GM18508 (cell line): ENCODE results near the gene FGFRL1.
"Not testable (repeated sequence)": the region's sequence is repeated elsewhere in the genome, so short reads cannot be mapped to it uniquely, and the experiment has no call there.

Experiments used
- ATAC-seq: cut with Tn5 transposase; IDR thresholded peaks from one replicate; pipeline ENCODE4 v1.9.1; 2021; ENCODE audit warnings: moderate number of reproducible peaks; ENCODE audit not compliant: insufficient read depth, unreplicated experiment

Gene FGFRL1

DNA sequence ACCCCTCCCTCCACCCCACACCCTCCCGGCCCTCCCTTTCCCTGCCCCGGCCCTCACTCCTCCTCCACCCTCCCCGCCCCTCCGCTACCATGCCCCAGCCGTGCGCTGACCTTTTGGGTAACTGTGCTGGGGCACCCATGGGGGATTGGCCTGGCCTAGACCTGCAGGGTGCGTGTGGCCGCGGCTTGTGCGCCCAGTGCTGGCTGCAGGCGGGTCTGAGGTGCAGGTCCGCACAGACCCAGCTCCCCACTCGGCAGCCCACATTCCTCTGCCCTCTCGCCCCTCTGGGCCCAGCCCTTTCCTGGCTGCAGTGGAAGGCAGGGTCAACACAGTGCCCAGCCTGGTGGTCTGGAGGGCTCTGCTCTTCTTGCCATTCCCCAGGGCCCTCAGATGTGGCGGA, 24.7 kb downstream of the FGFRL1 start:
- ATAC-seq = no peak

DNA sequence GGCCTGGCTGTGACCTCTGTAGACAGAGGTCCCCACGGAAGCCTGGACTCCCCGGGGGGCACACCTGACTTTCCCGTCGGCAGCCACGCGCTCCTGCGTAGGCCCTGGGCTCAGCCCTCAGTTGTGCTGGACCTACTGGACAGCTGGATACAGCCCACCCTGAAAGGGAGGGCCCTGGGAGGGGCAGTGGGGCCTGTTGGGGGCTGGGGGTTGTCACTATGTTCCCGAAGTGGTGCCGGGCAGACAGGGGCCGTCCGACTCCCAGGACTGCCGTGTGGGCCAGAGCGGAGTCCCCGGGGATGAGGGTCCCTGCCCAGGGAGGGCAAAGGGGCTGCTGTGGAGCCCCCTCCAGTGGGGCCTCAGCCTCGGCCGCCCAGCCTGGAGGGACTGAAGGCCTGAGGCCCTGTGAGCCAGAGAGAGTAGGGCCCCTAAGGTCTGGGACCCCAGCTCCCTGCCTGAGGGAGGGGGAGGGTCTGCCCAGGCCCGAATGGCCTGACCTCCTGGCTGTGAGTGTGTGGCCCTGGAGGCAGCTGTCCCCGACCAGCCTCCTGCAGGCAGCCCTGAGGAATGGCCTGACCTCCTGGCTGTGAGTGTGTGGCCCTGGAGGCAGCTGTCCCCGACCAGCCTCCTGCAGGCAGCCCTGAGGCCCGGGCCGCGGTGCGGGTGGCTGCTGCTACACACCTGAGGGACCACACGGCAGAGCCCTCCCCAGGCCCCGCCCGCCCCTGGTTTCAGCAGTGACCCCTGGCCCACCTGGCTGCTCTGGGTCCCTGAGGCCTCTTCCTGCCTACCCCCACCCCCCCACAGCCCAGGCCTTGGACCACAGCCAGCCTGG, 25.8 kb downstream of the FGFRL1 start:
- ATAC-seq = no peak

DNA sequence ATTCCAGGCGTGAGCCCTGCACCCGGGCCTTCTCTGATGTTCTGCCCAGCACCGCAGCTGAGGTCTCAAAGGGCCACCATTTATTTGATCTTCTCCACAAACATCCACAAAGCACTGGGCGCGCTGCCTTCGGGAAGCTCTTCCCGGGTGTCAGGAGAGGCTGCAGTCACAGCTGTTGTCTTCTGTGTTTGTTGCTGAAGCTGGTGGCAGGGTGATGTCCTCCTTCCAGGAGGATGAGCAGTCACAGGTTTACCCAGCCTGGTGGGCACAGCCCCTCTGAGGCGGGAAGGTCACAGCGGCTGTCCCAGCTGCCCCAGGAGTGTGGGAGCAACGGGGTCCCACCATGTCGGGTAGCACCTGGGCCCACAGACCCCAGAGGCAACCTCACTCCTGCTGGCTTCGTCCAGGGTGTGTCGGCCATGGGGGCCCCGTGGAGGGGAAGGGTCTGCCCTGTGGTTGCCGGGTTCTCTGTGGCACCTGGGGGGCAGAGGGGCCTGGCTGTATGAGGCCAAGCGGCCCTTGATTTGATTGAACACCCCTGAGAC, 27.6 kb downstream of the FGFRL1 start:
- no peak for ATAC-seq

DNA sequence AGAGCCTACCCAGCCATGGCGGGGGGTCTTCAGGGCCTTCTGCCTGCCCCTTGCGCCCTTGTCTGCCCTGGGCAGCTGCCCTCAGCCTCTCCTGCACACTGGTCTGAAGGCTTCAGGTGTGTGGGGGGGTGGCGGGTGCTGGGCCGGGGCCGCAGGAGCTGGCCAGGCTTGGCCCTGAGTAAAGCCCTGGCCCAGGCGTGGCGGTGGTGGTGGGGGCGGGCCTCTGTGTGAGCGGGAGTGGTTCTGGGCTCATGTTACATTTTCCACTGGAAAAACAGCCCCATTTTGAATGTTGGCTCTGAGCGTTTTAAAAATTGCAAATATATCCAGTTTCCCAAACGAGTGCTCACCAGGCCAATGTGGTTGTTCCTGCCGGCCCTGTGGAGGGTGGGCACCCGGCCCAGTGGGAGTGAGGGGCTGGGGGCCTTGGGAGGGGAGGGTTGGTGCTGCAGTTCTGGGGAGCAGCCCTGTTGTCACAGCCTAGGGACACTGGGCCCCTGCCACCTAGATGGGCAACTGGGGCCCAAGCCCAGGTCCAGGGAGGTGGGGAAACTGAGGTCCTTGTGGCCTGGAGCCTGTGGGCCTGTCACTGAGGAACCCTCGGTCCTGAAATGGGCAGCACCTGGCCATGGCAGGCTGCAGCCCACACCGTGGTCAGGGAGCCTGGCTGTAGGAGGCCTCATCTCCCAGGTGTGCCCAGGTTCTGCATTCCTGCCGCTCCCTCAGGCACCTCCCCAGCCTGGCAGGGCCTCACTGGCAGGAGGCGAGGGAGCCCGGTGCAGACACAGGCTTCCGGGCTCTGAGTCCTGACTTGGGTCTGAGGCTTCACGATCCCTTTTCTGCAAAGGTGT, 28.3 kb downstream of the FGFRL1 start:
- no peak for ATAC-seq

DNA sequence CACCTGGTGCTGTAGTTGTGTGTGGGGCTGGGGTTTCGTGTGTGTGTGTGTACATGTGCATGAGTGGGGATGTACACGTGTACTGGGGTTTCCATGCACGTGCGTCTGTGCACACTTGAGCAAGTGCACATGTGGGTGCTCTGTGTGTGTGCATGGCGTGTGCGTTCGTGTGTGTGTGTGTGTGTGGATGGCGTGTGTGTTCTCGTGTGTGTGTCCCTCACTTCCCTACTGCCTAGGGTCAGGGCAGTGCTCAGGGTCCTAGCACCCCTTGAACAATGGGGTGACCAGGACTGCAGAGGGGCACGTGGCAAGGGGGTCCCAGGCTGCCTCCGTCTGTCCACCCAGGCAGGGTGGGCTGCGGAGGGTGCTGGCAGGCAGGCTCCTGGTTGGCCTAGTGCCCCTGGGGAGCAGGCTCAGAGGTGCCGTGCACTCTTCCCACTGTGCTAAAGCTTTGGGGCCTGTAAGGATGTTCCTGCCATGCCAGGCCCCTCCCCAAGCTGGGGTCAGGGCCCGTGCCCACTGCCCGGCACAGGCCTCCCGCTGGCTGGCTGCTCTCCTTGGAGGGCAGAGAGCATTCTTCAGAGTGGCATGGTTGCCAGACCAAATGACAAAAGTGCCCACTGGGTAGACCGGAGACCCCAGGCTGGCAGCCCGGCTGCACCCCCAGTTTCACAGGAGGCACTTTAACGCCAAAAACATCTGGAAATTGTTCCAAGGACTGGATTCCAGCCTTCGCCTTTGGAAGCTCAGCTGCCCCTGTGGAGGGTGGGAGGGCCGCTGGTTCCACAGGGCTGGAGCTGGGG, 29.1 kb downstream of the FGFRL1 start:
- no peak for ATAC-seq

DNA sequence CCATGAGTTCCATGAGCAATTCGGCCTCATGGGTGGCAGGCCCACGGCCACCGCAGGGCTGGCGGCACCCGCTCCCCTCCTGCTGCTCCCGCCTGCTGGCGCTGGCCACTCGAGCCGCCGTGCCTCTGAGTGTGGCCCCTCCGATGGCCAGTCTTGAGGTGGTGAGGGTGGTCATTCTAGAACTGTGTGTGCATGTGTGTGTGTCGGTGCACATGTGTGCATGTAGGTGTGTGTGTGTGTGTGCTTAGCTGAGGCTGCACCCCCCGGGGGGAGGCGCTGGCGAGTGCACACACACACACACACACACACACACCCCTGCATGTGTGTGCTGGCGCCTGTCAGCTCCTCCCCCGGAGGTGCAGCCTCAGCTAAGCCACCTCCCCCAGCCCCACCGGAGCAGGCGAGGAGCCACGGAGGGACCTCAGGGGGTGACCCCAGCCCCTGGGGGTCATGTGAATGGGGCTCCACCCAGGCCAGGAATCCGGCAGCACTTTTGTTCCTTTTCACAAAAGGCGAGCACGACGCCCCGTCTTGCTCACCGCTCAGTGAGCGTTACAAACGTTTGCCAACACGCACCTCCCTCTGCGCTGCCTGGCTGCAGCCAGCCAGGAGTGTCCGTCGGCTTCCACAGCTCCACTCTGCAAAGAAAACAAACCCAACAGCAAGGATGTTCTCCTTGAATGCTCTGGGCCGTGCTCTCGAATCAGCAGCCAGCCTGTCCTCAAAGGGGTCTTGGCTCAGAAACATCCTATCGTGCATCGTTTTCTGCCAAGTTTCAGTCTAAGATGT, 29.9 kb downstream of the FGFRL1 start:
- no peak for ATAC-seq

DNA sequence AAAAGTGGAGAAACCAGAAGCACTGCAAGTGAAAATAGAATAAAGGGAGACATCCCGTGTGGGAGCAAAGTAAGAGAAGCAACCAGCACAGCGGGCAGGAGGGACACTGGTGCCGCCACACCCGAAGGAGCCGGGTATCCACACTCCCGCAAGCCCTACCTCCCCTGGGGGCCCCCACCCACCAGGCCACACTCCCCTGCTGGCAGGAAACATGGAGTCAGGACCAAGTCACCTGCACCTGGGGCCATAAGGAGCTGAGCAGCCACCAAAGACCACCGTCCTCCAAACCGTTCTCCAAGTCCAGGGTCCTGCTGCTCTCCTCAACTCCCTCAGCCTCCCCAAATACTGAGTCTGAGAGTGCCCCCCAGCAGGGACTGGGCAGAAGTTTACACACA, 30.5 kb downstream of the FGFRL1 start:
- no peak for ATAC-seq

DNA sequence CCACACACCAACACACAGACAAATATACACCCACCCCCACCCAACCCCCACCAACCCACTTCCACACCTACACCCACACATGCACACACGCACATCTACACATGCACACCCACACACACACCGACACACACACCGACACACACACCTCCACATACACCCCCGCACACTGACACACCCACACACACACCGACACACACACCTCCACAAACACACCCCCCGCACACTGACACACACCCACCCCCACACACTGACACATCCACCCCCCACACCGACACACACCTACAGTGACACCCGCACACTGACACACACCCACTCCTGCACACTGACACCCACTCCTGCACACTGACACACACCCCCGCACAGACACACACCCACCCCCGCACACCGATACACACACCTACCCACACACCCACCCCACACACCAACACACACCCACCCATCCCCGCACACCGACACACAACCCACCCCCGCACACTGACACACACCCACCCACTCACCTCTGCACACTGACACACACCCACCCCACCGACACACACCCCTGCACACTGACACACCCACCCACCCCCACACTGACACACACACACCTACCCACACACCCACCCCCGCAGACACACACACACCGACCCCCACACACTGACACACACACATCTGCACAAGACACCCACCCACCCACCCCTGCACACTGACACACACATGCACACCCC, 31.1 kb downstream of the FGFRL1 start:
- ATAC-seq = no peak

DNA sequence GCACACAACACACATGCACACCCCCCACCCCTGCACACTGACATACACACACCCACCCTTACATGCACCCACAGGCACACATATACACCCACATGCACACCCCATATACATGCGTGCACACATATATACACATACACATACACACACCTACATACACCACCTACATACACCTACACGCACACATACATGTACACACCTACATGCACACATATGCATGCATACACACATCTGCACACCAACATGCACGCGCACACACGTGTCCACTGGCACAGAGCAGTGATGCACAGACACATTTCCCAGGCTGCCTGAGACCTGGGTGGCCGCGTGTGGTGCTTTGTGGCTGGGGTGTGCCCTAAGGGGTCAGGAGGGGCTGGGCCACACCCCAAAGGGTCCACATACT, 31.7 kb downstream of the FGFRL1 start:
- no peak for ATAC-seq

DNA sequence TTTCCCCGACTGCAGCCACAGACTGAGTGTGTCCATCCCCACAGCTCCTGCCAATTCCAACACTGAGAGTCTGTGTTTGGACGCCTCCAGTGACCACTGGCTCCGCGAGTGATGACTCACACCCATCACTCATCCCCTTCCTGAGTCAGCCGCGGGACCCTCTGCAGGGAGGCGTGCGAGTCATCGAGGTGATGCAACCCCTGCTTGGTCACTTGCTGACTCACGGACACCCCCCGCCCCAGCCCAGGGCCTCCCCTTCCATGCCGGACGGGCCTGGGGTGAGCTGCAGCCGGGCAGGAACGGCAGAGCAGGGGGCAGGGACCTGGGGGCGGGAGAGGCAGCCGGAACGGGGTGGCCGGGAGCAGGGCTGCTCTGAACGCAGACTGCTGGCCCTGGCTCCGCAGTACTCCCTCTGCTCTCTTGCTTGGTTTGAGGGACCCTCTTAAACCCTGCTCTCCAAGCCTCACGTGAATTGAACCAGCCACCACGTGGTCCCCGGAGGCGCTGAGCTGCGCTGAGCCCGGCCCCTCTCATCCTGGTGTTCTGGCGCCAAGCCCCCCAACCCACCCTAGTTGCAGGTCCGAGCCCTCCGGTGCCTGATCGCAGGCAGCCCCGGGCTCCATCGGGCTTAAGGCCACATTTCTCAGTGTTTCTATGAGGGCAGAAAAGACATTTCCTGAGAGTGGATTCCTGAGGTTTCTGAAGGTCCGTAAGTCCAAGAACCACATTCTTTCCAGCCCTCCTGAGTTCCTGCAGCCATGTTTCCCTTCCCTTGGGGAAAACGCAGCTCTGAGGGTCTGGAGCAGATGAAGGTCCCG, 32.4 kb downstream of the FGFRL1 start:
- ATAC-seq = no peak

DNA sequence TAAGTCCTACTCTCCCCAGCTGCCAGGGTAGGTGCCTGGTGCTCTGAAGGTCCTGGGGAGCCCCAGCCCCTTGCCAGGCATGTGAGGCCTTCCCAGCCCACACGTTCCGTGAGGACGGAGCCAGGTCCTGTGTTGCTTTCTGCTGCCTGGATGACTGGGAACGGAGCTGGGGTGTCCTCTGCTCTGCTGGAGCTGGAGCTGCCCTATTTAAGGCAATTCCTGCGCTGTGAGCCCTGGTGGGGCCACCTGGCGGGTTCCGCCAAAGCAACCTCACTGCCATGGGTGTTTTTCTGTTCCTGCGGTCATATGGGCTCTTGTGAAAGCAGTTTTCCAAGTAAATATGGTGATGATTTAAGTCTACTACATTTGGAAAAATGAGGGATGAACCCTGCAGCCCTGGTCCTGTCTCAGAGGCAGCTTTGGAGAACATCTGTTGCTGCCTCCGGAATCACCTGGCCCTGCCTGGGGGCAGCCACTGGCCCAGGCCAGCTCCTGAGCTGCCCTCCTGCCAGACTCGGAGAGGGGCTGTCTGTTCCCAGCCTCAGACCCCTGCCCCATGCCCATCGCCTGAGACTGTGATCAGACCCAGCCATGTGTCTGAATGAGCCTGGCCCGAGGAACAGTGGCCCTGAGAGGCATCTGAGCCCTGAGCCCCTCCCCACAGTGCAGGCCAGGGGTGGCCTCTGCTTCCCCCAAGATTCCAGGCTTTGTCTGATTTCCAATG, 33.2 kb downstream of the FGFRL1 start:
- no peak for ATAC-seq

DNA sequence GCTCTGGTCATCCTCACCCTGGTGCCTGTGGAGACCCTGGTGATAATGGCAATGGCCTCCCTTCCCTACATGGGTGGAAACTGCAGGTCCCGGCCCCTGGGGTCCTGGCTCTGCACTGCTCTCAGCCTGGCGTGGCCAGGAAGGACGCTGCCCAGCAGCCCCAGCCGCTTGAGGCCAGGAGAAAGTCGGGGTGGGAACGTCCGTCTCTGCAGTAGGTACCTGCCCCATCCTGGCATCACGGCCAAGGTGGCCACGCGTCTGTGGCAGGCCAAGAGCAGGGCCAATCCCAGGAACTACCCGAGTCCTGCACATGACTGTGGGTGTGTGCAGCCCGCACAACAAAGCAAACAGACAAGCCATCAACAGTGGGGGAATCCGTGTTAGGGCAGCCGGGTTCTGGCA, 33.8 kb downstream of the FGFRL1 start:
- ATAC-seq = no peak

DNA sequence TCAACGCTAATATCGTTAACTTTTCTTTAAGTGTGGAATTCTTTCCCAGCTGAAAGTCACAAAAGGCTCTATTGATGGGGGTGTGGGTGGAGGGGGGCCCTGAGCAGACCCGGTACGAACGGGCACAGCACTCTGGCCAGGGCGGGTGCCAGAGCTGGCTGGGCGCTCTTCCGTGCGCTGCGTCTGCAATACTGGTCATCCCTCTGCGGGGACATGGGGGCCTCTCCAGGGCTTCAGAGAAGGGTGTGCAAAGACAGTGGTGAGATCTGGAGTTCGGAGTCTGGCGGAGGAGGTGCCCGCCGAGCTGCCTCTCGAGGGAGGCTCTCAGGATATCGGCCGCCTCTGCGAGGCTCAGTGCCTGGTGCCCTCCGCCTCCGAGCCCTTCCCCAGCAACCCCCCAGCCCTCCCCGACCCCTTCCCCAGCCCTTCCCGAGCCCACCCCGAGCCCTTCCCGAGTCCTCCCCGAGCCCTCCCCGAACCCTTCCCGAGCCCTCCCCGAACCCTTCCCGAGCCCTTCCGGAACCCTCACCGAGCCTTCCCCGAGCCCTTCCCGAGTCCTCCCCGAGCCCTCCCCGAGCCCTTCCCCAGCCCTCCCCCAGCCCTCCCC, 34.3 kb downstream of the FGFRL1 start:
- ATAC-seq = no peak

DNA sequence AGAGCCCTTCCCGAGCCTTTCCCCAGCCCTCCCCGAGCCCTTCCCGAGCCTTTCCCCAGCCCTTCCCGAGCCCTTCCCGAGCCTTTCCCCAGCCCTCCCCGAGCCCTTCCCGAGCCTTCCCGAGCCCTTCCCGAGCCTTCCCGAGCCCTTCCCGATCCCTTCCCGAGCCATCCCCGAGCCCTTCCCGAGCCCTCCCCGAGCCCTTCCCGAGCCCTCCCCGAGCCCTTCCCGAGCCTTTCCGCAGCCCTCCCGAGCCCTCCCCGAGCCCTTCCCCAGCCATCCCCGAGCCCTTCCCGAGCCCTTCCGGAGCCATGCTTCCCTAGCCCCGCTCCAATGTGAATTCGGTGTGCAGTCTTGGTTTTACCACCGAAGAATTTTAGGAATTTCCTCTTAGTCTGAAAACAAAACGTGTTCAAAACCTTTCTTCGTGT, 35.2 kb downstream of the FGFRL1 start:
- ATAC-seq = not testable (repeated sequence)

DNA sequence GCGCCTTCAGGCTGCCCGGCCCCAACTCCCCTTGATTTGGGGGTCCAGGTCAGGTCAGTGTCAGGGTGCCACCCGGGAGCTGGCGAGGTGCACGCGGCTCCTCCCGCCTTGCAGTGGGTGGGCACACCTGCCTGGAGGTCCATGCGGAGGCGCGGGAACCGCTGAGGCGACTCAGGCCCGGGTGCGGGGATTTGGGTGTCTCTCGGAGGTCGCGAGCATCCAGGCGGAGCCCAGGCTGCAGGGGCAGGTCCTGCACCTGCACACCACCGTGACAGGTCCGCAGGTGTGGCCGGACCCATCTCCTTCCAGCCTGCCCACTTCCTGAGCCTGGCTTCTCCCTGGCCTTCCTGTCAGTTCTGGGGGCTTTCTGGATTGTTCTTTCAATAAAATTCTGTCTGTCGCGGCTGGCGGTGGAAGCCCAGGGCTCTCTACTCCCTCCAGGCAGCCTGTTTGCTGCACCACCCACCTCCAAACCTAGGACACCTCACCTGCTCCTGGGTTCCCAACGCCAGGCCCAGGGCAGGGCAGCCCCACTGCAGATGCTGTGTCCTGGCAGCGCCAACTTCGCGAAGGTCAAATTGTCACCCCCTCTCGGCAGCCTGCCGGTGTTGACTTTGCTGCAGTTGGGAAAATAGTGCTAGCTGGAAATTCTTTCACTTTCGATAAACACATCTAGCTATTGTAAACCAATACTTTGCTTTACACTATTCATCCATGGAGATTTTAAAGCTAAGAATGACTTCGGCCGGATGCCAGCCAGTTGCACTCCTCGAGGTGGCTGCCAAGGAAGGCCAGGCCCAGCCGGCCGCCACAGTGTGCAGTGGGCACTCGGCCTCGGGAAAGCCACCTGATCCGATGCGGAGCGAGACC, 35.9 kb downstream of the FGFRL1 start:
- no peak for ATAC-seq
